Subcutaneous abdominal adipose tissue (tissue), 5 donors: ENCODE data around the gene LYRM2.

Experiments
- H3K27ac ChIP-seq: one replicate; pipeline ENCODE4 v1.7.0; 2013; ENCODE audit warnings: low read depth, mild to moderate bottlenecking, inconsistent platforms, low read length, moderate library complexity
- H3K27me3 ChIP-seq, 5 donors: one replicate each; pipeline ENCODE4 v1.7.0; 2013; ENCODE audit warnings: low read length in 5 of 5, inconsistent platforms in 1 of 5; ENCODE audit not compliant: control insufficient read depth in 5 of 5, insufficient read depth in 4 of 5
- H3K36me3 ChIP-seq, 5 donors: one replicate each; pipeline ENCODE4 v1.7.0; 2013; ENCODE audit warnings: low read length in 5 of 5; ENCODE audit not compliant: control insufficient read depth in 5 of 5, insufficient read depth in 5 of 5
- H3K4me1 ChIP-seq, 5 donors: one replicate each; pipeline ENCODE4 v1.7.0; 2013; ENCODE audit warnings: low read length in 5 of 5, mild to moderate bottlenecking in 3 of 5, moderate library complexity in 1 of 5; ENCODE audit not compliant: control insufficient read depth in 5 of 5, insufficient read depth in 5 of 5
- H3K4me3 ChIP-seq, 5 donors: one replicate each; pipeline ENCODE4 v1.7.0; 2013; ENCODE audit warnings: low read length in 5 of 5, low read depth in 1 of 5
- H3K9ac ChIP-seq, 5 donors: one replicate each; pipeline ENCODE4 v1.7.0; 2013; ENCODE audit warnings: low read length in 5 of 5, mild to moderate bottlenecking in 4 of 5, moderate library complexity in 3 of 5
- H3K9me3 ChIP-seq, 5 donors: one replicate each; pipeline ENCODE4 v1.7.0; 2013; ENCODE audit warnings: low read length in 5 of 5; ENCODE audit not compliant: control insufficient read depth in 5 of 5
- donor health status: healthy.
- donor health status: healthy.
- donor health status: healthy.
- donor health status: healthy.
- donor health status: healthy.

LYRM2 gene

GRCh38 chr6:89583559-89583958 lies 55.0 kb downstream of the LYRM2 start:
- H3K27ac ChIP-seq, result no peak overlapping the region
- no peak overlapping the region for H3K4me3 ChIP-seq
- no peaks in the 10 kb centered on the region for H3K4me1 ChIP-seq

GRCh38 chr6:89582669-89583325 lies 55.8 kb downstream of the LYRM2 start:
- Histone ChIP-seq H3K27me3 (no peaks in the 10 kb centered on the region), H3K4me1 (no peaks in the 10 kb centered on the region), H3K36me3 (no peaks in the 10 kb centered on the region)

More at GRCh38 chr6:89583559-89583958, 55.0 kb downstream of the LYRM2 start:
- Histone ChIP-seq H3K9me3 (no peaks in the 10 kb centered on the region), H3K36me3 (no peaks in the 10 kb centered on the region), H3K27me3 (no peaks in the 10 kb centered on the region), H3K9ac (no peak overlapping the region)

GRCh38 chr6:89581689-89582088 lies 56.9 kb downstream of the LYRM2 start:
- no peaks in the 10 kb centered on the region for H3K4me1 ChIP-seq
- no peak overlapping the region for H3K4me3 ChIP-seq
- no peaks in the 10 kb centered on the region for H3K9me3 ChIP-seq
- no peaks in the 10 kb centered on the region for H3K36me3 ChIP-seq
- no peak overlapping the region for H3K9ac ChIP-seq
- H3K27ac ChIP-seq, result no peak overlapping the region
- H3K27me3 ChIP-seq, result no peaks in the 10 kb centered on the region

More at GRCh38 chr6:89582669-89583325, 55.8 kb downstream of the LYRM2 start:
- Histone ChIP-seq H3K9me3 (no peaks in the 10 kb centered on the region), H3K4me3 (no peak overlapping the region), H3K27ac (no peak overlapping the region), H3K9ac (no peak overlapping the region)

GRCh38 chr6:89580997-89581666 lies 57.4 kb downstream of the LYRM2 start:
- H3K27me3 ChIP-seq, result no peaks in the 10 kb centered on the region
- H3K36me3 ChIP-seq, result no peaks in the 10 kb centered on the region
- no peaks in the 10 kb centered on the region for H3K4me1 ChIP-seq
- no peak overlapping the region for H3K9ac ChIP-seq
- no peak overlapping the region for H3K4me3 ChIP-seq
- no peaks in the 10 kb centered on the region for H3K9me3 ChIP-seq
- no peak overlapping the region for H3K27ac ChIP-seq

GRCh38 chr6:89575562-89575960 lies 63.0 kb downstream of the LYRM2 start:
- H3K9ac ChIP-seq, result no peak overlapping the region
- H3K4me3 ChIP-seq, result no peak overlapping the region
- H3K27ac ChIP-seq, result no peak overlapping the region
- H3K36me3 ChIP-seq, result no peaks in the 10 kb centered on the region
- H3K27me3 ChIP-seq, result no peaks in the 10 kb centered on the region
- no peaks in the 10 kb centered on the region for H3K9me3 ChIP-seq
- no peaks in the 10 kb centered on the region for H3K4me1 ChIP-seq

- Histone ChIP-seq H3K9ac (no peak overlapping the region), H3K27ac (no peak overlapping the region), H3K4me1 (no peaks in the 10 kb centered on the region), H3K27me3 (no peaks in the 10 kb centered on the region), H3K4me3 (no peak overlapping the region), H3K36me3 (no peaks in the 10 kb centered on the region), H3K9me3 (no peaks in the 10 kb centered on the region)
Measured at GRCh38 chr6:89574910-89575561, 63.5 kb downstream of the LYRM2 start.

- no peaks in the 10 kb centered on the region for H3K36me3 ChIP-seq
- H3K27ac ChIP-seq, result no peak overlapping the region
- H3K4me1 ChIP-seq, result peaks cover 0 to 13% (median 5%) of the 10 kb centered on the region in 5 donors
- no peak overlapping the region for H3K4me3 ChIP-seq
- H3K27me3 ChIP-seq, result no peaks in the 10 kb centered on the region
- H3K9ac ChIP-seq, result no peak overlapping the region
- no peaks in the 10 kb centered on the region for H3K9me3 ChIP-seq
Measured at GRCh38 chr6:89567630-89568390, 70.7 kb downstream of the LYRM2 start.

GRCh38 chr6:89566930-89567629 lies 71.5 kb downstream of the LYRM2 start:
- H3K4me3 ChIP-seq, result no peak overlapping the region
- H3K9me3 ChIP-seq, result no peaks in the 10 kb centered on the region
- peaks cover 0 to 20% (median 8%) of the 10 kb centered on the region in 5 donors for H3K4me1 ChIP-seq
- H3K27ac ChIP-seq, result no peak overlapping the region
- no peaks in the 10 kb centered on the region for H3K27me3 ChIP-seq
- H3K9ac ChIP-seq, result no peak overlapping the region
- no peaks in the 10 kb centered on the region for H3K36me3 ChIP-seq

GRCh38 chr6:89566008-89566800 lies 72.3 kb downstream of the LYRM2 start:
- no peaks in the 10 kb centered on the region for H3K27me3 ChIP-seq
- no peaks in the 10 kb centered on the region for H3K9me3 ChIP-seq
- H3K9ac ChIP-seq, result no peak overlapping the region
- no peak overlapping the region for H3K27ac ChIP-seq
- peaks cover 0 to 23% (median 14%) of the 10 kb centered on the region in 5 donors for H3K4me1 ChIP-seq
- no peak overlapping the region for H3K4me3 ChIP-seq
- no peaks in the 10 kb centered on the region for H3K36me3 ChIP-seq
